Measurements from ENCODE around the gene XRCC5.
"Not testable (repeated sequence)": the region's sequence is repeated elsewhere in the genome, so short reads cannot be mapped to it uniquely, and the experiment has no call there.

XRCC5 gene

GRCh38 chr2:216116418-216116817, 7.3 kb downstream of the XRCC5 start:
- in situ Hi-C loops (cut with HindIII; ENCODE audit: low sequenced_read_pairs) = no loop called here

- in situ Hi-C loops (cut with HindIII; ENCODE audit: low sequenced_read_pairs) = no loop called here
Measured at GRCh38 chr2:216117561-216118340, 8.6 kb downstream of the XRCC5 start.

GRCh38 chr2:216118474-216118873, 9.3 kb downstream of the XRCC5 start:
- in situ Hi-C loops (cut with HindIII; ENCODE audit: low sequenced_read_pairs) = no loop called here

GRCh38 chr2:216119146-216119545, 10.0 kb downstream of the XRCC5 start:
- in situ Hi-C loops (cut with HindIII; ENCODE audit: low sequenced_read_pairs) = no loop called here

- in situ Hi-C loops (cut with HindIII; ENCODE audit: low sequenced_read_pairs) = no loop called here
Measured at GRCh38 chr2:216119986-216120385, 10.8 kb downstream of the XRCC5 start.

- in situ Hi-C loops (cut with HindIII; ENCODE audit: low sequenced_read_pairs) = no loop called here
Measured at GRCh38 chr2:216121255-216121654, 12.1 kb downstream of the XRCC5 start.

- in situ Hi-C loops (cut with HindIII; ENCODE audit: low sequenced_read_pairs) = no loop called here
Measured at GRCh38 chr2:216126943-216127342, 17.8 kb downstream of the XRCC5 start.

- in situ Hi-C loops (cut with HindIII; ENCODE audit: low sequenced_read_pairs) = no loop called here
Measured at GRCh38 chr2:216130346-216130971, 21.3 kb downstream of the XRCC5 start.

GRCh38 chr2:216131175-216131926, 22.2 kb downstream of the XRCC5 start:
- in situ Hi-C loops (cut with HindIII; ENCODE audit: low sequenced_read_pairs) = no loop called here

- in situ Hi-C loops (cut with HindIII; ENCODE audit: low sequenced_read_pairs) = no loop called here
Measured at GRCh38 chr2:216132585-216132984, 23.4 kb downstream of the XRCC5 start.

GRCh38 chr2:216133397-216133796, 24.2 kb downstream of the XRCC5 start:
- in situ Hi-C loops (cut with HindIII; ENCODE audit: low sequenced_read_pairs) = no loop called here

- in situ Hi-C loops (cut with HindIII; ENCODE audit: low sequenced_read_pairs) = no loop called here
Measured at GRCh38 chr2:216134958-216135541, 25.9 kb downstream of the XRCC5 start.

- in situ Hi-C loops (cut with HindIII; ENCODE audit: low sequenced_read_pairs) = no loop called here
Measured at GRCh38 chr2:216139884-216140283, 30.7 kb downstream of the XRCC5 start.

GRCh38 chr2:216141516-216141915, 32.4 kb downstream of the XRCC5 start:
- in situ Hi-C loops (cut with HindIII; ENCODE audit: low sequenced_read_pairs) = not testable (repeated sequence)

GRCh38 chr2:216142540-216142939, 33.4 kb downstream of the XRCC5 start:
- in situ Hi-C loops (cut with HindIII; ENCODE audit: low sequenced_read_pairs) = no loop called here

- in situ Hi-C loops (cut with HindIII; ENCODE audit: low sequenced_read_pairs) = no loop called here
Measured at GRCh38 chr2:216144372-216144771, 35.2 kb downstream of the XRCC5 start.

- in situ Hi-C loops (cut with HindIII; ENCODE audit: low sequenced_read_pairs) = no loop called here
Measured at GRCh38 chr2:216144857-216145256, 35.7 kb downstream of the XRCC5 start.

- in situ Hi-C loops (cut with HindIII; ENCODE audit: low sequenced_read_pairs) = no loop called here
Measured at GRCh38 chr2:216146573-216146972, 37.4 kb downstream of the XRCC5 start.

- in situ Hi-C loops (cut with HindIII; ENCODE audit: low sequenced_read_pairs) = no loop called here
Measured at GRCh38 chr2:216147172-216148131, 38.3 kb downstream of the XRCC5 start.

GRCh38 chr2:216148983-216149382, 39.8 kb downstream of the XRCC5 start:
- in situ Hi-C loops (cut with HindIII; ENCODE audit: low sequenced_read_pairs) = no loop called here

Measured in DLD1 (cell line).